ENCODE data around the gene GALNT2.

GALNT2 gene

GRCh38 chr1:230091473-230092231 is 24.6 kb downstream of the GALNT2 start:
- DNase-seq (ENCODE audit: low read depth) = no peak

- DNase-seq (ENCODE audit: low read depth) = no peak
These were observed 27.7 kb downstream of the GALNT2 start for GRCh38 chr1:230094746-230095145.

- no peak for DNase-seq (ENCODE audit: low read depth)
These were observed 28.9 kb downstream of the GALNT2 start for GRCh38 chr1:230095938-230096337.

GRCh38 chr1:230097370-230097769 is 30.3 kb downstream of the GALNT2 start:
- no peak for DNase-seq (ENCODE audit: low read depth)

- DNase-seq (ENCODE audit: low read depth) = no peak
These were observed 31.7 kb downstream of the GALNT2 start for GRCh38 chr1:230098723-230099122.

- no peak for DNase-seq (ENCODE audit: low read depth)
These were observed 32.4 kb downstream of the GALNT2 start for GRCh38 chr1:230099465-230099864.

GRCh38 chr1:230100932-230101331 is 33.9 kb downstream of the GALNT2 start:
- DNase-seq (ENCODE audit: low read depth) = no peak

GRCh38 chr1:230101556-230101955 is 34.5 kb downstream of the GALNT2 start:
- no peak for DNase-seq (ENCODE audit: low read depth)

GRCh38 chr1:230102046-230102445 is 35.0 kb downstream of the GALNT2 start:
- DNase-seq (ENCODE audit: low read depth) = no peak

- DNase-seq (ENCODE audit: low read depth) = no peak
These were observed 35.4 kb downstream of the GALNT2 start for GRCh38 chr1:230102472-230102871.

- DNase-seq (ENCODE audit: low read depth) = no peak
These were observed 36.5 kb downstream of the GALNT2 start for GRCh38 chr1:230103306-230104173.

GRCh38 chr1:230104395-230105244 is 37.6 kb downstream of the GALNT2 start:
- peak; percentile 99 for DNase-seq (ENCODE audit: low read depth)

GRCh38 chr1:230105245-230105753 is 38.3 kb downstream of the GALNT2 start:
- DNase-seq (ENCODE audit: low read depth) = no peak

GRCh38 chr1:230105754-230106625 is 39.0 kb downstream of the GALNT2 start:
- DNase-seq (ENCODE audit: low read depth) = no peak

GRCh38 chr1:230107941-230108340 is 40.9 kb downstream of the GALNT2 start:
- DNase-seq (ENCODE audit: low read depth) = no peak

GRCh38 chr1:230108580-230108979 is 41.5 kb downstream of the GALNT2 start:
- DNase-seq (ENCODE audit: low read depth) = no peak

- DNase-seq (ENCODE audit: low read depth) = no peak
These were observed 42.0 kb downstream of the GALNT2 start for GRCh38 chr1:230109066-230109465.

GRCh38 chr1:230109895-230110667 is 43.0 kb downstream of the GALNT2 start:
- DNase-seq (ENCODE audit: low read depth) = no peak

- no peak for DNase-seq (ENCODE audit: low read depth)
These were observed 43.9 kb downstream of the GALNT2 start for GRCh38 chr1:230110971-230111370.

GRCh38 chr1:230112131-230112701 is 45.2 kb downstream of the GALNT2 start:
- no peak for DNase-seq (ENCODE audit: low read depth)

Data from HS-27A (cell line).